ENCODE measurements around the gene BCAP29. TPM values are rescaled to one million over a fixed set of nuclear protein-coding genes. Genes with fewer than 3 reads are reported as not detected.

The BCAP29 gene
- polyA plus RNA-seq, 5 donors = 40.0 to 64.9 (median 52.9) TPM

GRCh38 chr7:107661865-107662379 is 81.9 kb downstream of the BCAP29 start:
- no peak for DNase-seq

- no peak for DNase-seq
These were observed 83.2 kb downstream of the BCAP29 start for GRCh38 chr7:107663196-107663595.

GRCh38 chr7:107666790-107667189 is 86.7 kb downstream of the BCAP29 start:
- no peak for DNase-seq

- no peak for DNase-seq
These were observed 87.3 kb downstream of the BCAP29 start for GRCh38 chr7:107667341-107667740.

- DNase-seq = no peak
These were observed 88.2 kb downstream of the BCAP29 start for GRCh38 chr7:107668296-107668695.

Other genes with a start within 250 kb of the BCAP29 start
- under 1 TPM in 4 of 5 donors, not detected in 1; 0.06 to 0.09 (median 0.07) TPM for gene GPR22, start 110.2 kb upstream of the BCAP29 start, polyA plus RNA-seq (ENCODE audit: insufficient read depth in 1 of 5, insufficient read length in 5 of 5, low replicate concordance in 1 of 5)
- gene COG5, start 16.3 kb upstream of the BCAP29 start, polyA plus RNA-seq (ENCODE audit: insufficient read depth in 1 of 5, insufficient read length in 5 of 5, low replicate concordance in 1 of 5) = 10 to 100 TPM; 24.7 to 35.3 (median 32.1) TPM
- 10 to 100 TPM; 12.5 to 20.2 (median 17.6) TPM for gene DUS4L, start 16.3 kb upstream of the BCAP29 start, polyA plus RNA-seq (ENCODE audit: insufficient read depth in 1 of 5, insufficient read length in 5 of 5, low replicate concordance in 1 of 5)
- gene SLC26A4, start 80.6 kb downstream of the BCAP29 start, polyA plus RNA-seq (ENCODE audit: insufficient read depth in 1 of 5, insufficient read length in 5 of 5, low replicate concordance in 1 of 5) = 1 to 10 TPM; 1.0 to 2.2 (median 1.3) TPM
- 10 to 100 TPM; 20.5 to 30.0 (median 28.1) TPM for gene CBLL1, start 163.9 kb downstream of the BCAP29 start, polyA plus RNA-seq (ENCODE audit: insufficient read depth in 1 of 5, insufficient read length in 5 of 5, low replicate concordance in 1 of 5)
- under 1 TPM in 1 of 5 donors, not detected in 4; 0.27 TPM for gene SLC26A3, start 223.0 kb downstream of the BCAP29 start, polyA plus RNA-seq (ENCODE audit: insufficient read depth in 1 of 5, insufficient read length in 5 of 5, low replicate concordance in 1 of 5)

Measured in right lung (tissue), 5 donors.